BE2C (cell line): Measurements from ENCODE around the gene ITGA5.
A peak's percentile ranks its signal among the peaks of the same experiment; 100 is the strongest.

Experiments used
- DNase-seq: peaks from one replicate; pipeline ENCODE4 v3.0.0-alpha.2; 2020
- H3K27me3 ChIP-seq: fragments of 250-450 bp; sonication (Bioruptor Pico); 2 replicates; pipeline ENCODE4 v1.5.1; 2020; ENCODE audit warnings: mild to moderate bottlenecking
- H3K36me3 ChIP-seq: fragments of 250-450 bp; sonication (Bioruptor Pico); 2 replicates; pipeline ENCODE4 v1.5.1; 2020; ENCODE audit warnings: mild to moderate bottlenecking
- H3K4me1 ChIP-seq: fragments of 250-450 bp; sonication (Bioruptor Pico); 2 replicates; pipeline ENCODE4 v1.5.1; 2020
- H3K4me3 ChIP-seq: 2 replicates; pipeline ENCODE4 v1.5.1; 2011; ENCODE audit warnings: low read depth, low read length
- H3K9me3 ChIP-seq: fragments of 250-450 bp; sonication (Bioruptor Pico); 2 replicates; pipeline ENCODE4 v1.5.1; 2020
- CTCF ChIP-seq: IDR thresholded peaks from 2 replicates; pipeline ENCODE4 v1.5.1; 2012; ENCODE audit warnings: mild to moderate bottlenecking, low read depth, low read length

Gene ITGA5

GRCh38 chr12:54390668-54391551, 28.2 kb downstream of the ITGA5 start:
- H3K4me3 ChIP-seq: peak overlapping the region; percentile 52
- TF ChIP-seq CTCF: peak; percentile 29; the same call in 1 of the 2 replicates
- DNase-seq: peak; percentile 54
- H3K9me3 ChIP-seq: no peaks in the 10 kb centered on the region
- no peaks in the 10 kb centered on the region for H3K27me3 ChIP-seq
- H3K36me3 ChIP-seq: no peaks in the 10 kb centered on the region
- peaks cover 16% of the 10 kb centered on the region for H3K4me1 ChIP-seq

- DNase-seq: no peak
- Histone ChIP-seq H3K36me3 (no peaks in the 10 kb centered on the region), H3K9me3 (no peaks in the 10 kb centered on the region), H3K4me1 (peaks cover 16% of the 10 kb centered on the region), H3K4me3 (no peak overlapping the region), H3K27me3 (no peaks in the 10 kb centered on the region)
- no peak for TF ChIP-seq CTCF
Observed at GRCh38 chr12:54390176-54390667, 28.8 kb downstream of the ITGA5 start.

GRCh38 chr12:54389607-54390175, 29.4 kb downstream of the ITGA5 start:
- DNase-seq: no peak
- Histone ChIP-seq H3K27me3 (no peaks in the 10 kb centered on the region), H3K4me1 (peaks cover 16% of the 10 kb centered on the region)

GRCh38 chr12:54389134-54389508, 29.9 kb downstream of the ITGA5 start:
- Histone ChIP-seq H3K27me3 (no peaks in the 10 kb centered on the region), H3K36me3 (no peaks in the 10 kb centered on the region), H3K4me3 (no peak overlapping the region), H3K4me1 (peaks cover 16% of the 10 kb centered on the region), H3K9me3 (no peaks in the 10 kb centered on the region)
- no peak for TF ChIP-seq CTCF
- DNase-seq: no peak

More at GRCh38 chr12:54389607-54390175, 29.4 kb downstream of the ITGA5 start:
- no peak overlapping the region for H3K4me3 ChIP-seq
- no peaks in the 10 kb centered on the region for H3K9me3 ChIP-seq
- TF ChIP-seq CTCF: no peak
- no peaks in the 10 kb centered on the region for H3K36me3 ChIP-seq

- peaks cover 16% of the 10 kb centered on the region for H3K4me1 ChIP-seq
- no peaks in the 10 kb centered on the region for H3K9me3 ChIP-seq
- no peaks in the 10 kb centered on the region for H3K36me3 ChIP-seq
- no peak for DNase-seq
- no peaks in the 10 kb centered on the region for H3K27me3 ChIP-seq
- TF ChIP-seq CTCF: no peak
- no peak overlapping the region for H3K4me3 ChIP-seq
Observed at GRCh38 chr12:54388237-54389133, 30.6 kb downstream of the ITGA5 start.
